ENCODE measurements around the gene SLC25A10.

- TF ChIP-seq SPI1 (IDR thresholded peaks at IDR 0.05; ENCODE audit: borderline replicate concordance, insufficient read depth, low read depth, low read length), result no peak
- TF ChIP-seq MEF2B (IDR thresholded peaks at IDR 0.05; ENCODE audit: partially characterized antibody, poor library complexity, severe bottlenecking), result no peak
- no peak for TF ChIP-seq CTCF (IDR thresholded peaks at IDR 0.05 in 2 of 3, conservative IDR thresholded peaks at IDR 0.05 in 1 of 3; ENCODE audit: control insufficient read depth in 2 of 3, extremely low read depth in 1 of 3, insufficient read depth in 1 of 3, low read depth in 3 of 3, low read length in 3 of 3)
- TF ChIP-seq POLR2A (IDR thresholded peaks at IDR 0.05; ENCODE audit: low read depth, low read length), result peak; percentile 73
- no peak for TF ChIP-seq MXI1 (IDR thresholded peaks at IDR 0.05; ENCODE audit: low read depth, low read length)
- TF ChIP-seq RFX5 (IDR thresholded peaks at IDR 0.05; ENCODE audit: low read depth, low read length), result no peak
Measured at GRCh38 chr17:81710514-81711308, 1.4 kb upstream of the SLC25A10 start.

All from GM12878 (cell line).